Bone marrow (tissue), 2 donors: ENCODE measurements around the gene PER2.

Experiments
- DNase-seq, 2 donors: peaks; one replicate each; lab custom pipeline; 2025; lab: John Stamatoyannopoulos, UW

Gene PER2

GRCh38 chr2:238247841-238248453 is 40.5 kb downstream of the PER2 start:
- no peak for DNase-seq

DNA sequence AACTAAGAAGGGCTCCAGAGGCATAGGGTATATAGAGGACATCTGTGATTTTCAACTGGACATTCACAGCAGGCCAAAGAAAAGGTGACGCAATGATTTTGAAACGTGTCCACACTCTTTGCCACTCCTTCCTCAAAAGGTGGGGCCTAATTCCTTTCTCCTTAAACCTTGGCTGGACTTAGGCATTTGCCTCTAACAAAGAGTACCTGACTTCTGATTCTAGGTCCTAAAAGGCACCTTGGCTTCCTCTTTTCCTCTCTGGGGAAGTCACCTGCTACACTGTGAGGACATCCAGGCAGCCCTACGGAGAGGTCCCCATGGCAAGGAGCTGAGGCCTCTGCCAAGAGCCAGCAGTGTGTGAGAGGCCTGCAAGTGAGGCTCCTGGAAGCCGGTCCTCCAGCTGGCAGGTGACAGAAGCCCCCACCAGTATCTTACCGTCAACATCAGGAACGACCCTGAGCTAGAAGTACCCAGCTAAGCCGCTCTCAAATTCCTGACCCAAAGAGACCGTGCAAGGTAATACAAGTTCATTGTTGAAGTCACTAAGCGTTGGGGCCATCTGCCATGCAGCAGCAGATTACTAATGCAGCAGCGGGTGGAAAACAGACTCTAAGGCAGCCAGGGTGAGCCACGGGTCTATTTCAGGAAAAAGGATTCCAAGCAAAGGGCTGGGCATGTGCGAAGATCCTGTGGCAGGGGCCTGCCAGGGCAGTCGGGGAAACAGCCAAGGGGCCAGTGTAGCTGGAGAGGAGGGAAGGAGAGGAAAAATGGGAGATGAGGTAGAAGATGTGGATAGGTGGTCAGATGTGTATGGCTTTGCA is 41.2 kb downstream of the PER2 start:
- no peak for DNase-seq

DNA sequence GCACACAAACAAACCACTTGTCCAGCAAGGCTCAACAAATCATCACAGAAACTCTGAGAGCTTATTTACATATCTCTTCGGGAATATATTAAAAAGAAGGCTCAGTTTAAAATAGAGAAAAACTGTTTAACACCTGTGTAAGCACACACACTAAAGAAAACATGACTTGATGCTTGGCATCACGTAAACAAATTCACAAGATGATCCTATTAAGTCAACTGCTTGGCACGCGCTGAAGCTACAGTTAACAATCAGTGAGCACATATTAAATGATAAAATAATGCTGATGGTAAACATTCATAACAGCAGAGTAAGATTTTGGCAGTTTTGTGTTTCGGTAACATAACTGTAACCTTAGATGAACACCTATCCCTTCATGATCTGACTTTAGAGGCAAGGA is 44.3 kb downstream of the PER2 start:
- no peak for DNase-seq

- DNase-seq, result no peak
Observed at GRCh38 chr2:238243496-238244076, 44.8 kb downstream of the PER2 start.

DNA sequence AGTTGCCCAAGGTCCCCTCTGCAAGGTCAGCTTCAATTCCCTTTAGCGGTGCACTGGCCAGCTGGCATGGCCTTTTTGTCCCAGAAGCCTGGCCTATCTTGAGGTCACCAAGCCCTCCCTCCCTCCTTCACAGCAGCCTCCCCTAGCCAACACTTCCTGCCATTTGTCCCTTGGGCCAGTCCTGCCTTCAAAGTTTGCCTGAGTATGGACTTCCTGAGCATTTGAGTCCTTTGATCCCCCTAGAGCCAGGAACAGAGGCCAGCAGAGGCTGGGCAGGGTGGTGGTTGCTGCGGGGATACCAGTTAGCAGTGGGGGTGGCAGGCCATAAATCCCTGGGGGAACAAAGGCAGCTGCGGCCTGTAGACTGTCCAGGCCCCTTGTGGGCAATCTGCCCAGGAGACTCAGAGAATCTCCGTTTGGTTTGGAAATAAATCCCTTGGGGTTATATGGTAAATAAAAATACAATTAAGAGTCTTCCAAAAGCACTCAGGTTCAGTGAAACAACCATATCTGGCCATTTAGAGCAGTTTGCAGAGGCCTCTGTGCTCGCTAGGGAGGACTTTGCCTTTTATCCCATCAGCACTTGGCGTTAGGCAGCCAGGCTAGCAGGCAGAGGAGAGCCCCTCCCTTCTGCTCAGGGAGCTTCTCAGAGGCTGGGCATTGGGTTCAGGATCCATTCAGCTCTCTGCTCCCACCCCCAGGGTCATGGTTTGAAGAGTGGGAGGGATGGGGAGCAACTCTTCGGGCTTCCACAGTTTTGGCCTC is 45.5 kb downstream of the PER2 start:
- DNase-seq, result no peak

- DNase-seq, result no peak
Observed at GRCh38 chr2:238241970-238242369, 46.4 kb downstream of the PER2 start.

DNA sequence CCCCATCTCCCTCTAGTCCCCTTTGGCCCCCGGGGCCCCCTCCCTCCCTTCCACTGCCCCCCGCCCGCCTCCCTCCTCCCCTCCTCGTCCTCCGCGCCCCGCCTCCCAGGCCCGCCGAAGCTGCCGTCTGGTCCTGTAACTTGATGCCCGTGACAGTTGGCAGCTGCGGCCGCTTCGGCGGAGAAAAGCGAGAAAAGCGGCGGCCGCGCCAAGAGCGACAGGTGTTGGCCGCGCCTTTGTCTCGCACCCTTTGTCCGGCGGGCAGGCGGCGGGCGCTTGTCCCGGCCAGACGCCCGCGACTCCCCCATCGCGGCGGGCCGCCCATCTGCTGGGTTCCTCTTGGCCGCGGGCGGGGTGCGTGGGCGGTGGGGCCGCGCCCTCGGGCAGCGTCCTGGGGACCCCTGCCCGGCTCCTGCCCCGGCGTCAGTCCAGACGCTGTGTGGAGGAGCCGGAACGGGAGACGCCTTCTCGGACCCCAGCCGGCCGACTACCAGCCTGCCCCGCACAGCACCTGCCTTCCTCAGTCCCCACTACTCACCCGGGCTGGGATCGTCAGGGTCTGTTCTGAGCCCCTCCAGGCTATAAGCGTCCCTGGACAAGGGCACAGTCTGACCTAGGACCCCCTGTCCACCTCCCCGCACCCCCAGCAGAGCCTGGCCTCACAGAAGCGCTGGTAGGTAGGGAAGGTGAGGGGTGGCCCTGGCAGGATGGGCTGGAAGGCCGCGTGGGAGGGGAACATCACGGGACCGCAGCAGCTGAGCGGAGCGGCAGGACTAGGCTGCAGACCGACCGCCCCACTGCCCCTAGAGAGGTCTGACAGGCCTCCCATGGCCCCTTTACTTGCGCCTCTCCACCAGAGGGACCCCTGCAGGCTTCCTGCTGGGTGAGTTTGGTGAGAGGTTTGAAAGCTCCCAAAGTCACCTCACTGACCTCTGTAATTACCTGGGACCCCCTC is 47.4 kb downstream of the PER2 start:
- no peak for DNase-seq

DNA sequence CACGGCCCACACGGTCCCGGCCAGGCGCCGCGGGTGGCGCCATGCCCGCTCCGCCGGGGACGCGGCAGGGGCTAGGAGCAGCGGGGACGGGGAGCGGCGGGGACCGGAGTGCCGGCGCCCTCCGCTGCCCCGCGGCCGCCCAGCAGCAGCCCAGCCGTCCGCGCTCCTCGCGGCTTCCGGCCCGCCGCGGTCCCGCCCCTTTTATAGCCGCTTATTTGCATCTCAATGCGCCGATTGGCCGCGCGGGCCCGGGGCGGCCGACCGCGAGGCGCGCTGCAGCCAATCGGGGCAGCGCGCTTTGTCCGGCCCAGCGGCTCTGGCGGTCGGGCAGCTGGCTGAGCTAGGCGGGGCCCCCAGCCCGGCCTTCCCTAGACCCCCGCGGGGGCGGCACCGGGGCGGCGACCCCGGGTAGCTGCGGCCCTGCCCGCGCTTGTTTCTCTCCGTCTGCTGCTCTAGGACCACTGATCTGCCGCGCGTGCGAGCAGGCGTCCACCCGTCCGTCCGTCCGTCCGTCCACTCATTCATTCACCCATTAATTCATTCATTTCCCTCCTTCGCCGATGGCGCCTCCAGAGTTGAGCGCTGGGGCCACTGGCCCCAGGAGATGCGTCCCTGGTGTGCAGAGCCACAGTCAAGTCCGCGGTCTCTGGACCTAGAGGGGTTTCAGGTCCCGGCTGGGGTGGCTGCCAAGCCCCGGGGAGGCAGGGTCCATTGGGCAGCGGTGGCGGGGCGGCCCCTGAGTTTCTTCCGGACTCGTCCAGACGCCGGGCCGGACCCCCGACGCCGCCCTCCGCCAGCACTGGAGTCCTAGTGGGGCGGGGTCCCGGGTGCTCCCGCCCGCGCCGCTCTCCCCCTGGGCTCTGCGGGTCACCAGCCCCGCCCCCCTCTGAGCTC is 48.3 kb downstream of the PER2 start, which contains the start of gene HES6:
Gene HES6, minus strand, starts transcription at position 176 of the 894 bp plus-strand sequence. Its CDS starts 133 bp downstream, at position 43.
- peak; percentile 5 to 73 for DNase-seq

DNA sequence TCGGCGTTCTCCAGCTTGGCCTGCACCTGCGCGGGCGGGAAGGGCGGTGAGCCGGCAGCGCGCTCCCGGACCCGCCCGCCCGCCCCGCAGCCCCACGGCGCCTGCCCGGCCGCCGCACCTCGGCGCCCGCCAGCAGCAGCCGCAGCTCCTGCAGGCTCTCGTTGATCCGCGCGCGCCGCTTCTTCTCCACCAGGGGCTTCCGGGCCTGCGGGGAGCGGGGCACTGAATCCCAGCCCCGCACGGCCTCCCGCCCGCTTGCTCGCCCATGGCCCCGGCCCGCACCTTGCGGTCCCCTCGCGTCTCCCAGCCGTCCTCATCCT is 48.9 kb downstream of the PER2 start:
- no peak for DNase-seq

DNA sequence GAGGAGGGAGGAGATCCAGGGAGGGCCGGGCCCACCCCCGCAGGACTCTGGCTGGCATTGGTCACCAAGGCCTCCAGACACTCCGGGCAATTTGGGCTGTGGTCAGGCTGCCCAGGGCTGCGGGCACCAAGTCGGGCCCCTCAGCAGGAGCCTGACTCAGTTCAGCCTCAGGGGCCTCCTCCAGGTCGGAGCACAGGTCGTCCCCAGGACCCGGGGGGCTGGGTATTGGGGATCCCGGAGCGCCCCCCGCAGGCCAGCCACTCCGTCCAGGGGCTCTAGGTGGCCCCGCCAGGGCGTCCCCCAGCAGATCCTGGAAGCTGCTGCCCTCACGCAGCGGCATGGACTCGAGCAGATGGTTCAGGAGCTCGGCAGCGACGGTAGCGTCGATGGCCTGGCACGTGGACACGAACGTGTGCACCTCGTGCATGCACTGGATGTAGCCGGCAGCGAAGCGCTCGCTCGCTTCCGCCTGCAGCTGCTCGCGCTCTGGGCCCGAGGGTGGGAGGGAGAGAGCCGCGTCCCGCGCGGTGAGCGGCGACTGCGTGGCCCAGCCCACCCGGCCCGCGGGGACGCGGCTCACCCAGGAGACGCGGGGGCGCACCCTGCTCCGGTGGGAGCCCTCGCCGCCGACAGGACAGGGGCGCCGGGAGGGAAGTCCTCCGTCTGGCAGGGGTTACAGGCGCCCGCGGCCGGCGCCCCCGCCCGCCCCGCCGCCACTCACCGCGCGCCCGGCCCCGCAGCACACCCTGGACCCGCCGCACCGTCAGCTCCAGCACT is 49.5 kb downstream of the PER2 start:
- DNase-seq, result no peak

- DNase-seq, result no peak
Observed at GRCh38 chr2:238238311-238238765, 50.1 kb downstream of the PER2 start.

DNA sequence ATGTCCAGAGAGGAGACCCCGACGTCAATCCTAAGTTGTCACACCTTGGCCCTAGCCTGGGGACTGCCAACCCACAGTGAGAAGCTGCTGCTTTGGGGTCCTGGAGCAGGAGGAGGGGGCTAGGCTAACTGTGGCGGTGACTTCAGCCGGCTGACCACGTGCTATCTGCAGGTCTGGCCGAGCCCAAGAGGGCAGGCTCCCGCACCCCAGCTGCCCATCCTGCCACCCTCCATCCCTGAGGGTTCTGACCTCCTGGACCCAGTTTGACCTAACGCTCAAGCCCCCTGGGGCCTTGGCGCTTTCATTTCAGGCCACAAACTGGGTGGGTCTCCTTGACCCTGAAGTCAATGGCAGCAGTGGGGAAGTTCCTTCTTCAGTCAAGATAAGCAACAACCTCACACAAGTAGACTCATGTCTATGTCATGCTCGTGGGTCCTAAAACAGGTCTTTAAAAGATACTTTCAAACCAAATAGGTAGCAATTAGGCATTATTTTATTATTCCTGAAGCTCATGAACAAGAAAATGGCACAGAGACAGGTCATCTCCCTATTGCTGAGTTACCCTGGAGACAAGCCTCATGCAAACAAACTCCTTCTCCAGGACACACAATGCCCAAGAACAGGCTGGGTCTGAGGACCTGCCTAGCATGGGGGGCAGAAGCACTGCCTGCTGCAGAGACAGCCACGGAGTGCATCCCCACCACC is 50.8 kb downstream of the PER2 start:
- DNase-seq, result no peak

DNA sequence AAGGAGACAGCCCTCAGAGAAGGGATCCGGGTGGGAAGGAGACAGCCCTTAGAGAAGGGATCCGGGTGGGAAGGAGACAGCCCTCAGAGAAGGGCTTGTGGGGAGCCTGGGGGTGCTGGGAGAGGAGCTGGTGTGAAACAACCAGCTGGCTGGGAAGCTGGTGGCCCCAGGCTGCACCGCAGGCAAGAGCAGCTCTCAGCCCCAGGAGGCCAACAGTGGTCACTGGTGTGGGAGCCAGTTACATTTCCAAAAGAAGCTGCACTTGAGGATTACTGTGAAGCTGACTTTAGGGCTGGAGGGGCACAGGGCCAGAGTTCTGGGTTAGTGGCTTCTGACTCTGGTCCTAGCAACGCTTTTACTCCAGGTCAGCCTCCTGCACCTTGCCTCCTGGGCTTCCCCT is 51.8 kb downstream of the PER2 start:
- no peak for DNase-seq

GRCh38 chr2:238235856-238236255 is 52.6 kb downstream of the PER2 start:
- DNase-seq, result no peak

- DNase-seq, result no peak
Observed at GRCh38 chr2:238235331-238235732, 53.1 kb downstream of the PER2 start.

- no peak for DNase-seq
Observed at GRCh38 chr2:238233625-238234024, 54.8 kb downstream of the PER2 start.

DNA sequence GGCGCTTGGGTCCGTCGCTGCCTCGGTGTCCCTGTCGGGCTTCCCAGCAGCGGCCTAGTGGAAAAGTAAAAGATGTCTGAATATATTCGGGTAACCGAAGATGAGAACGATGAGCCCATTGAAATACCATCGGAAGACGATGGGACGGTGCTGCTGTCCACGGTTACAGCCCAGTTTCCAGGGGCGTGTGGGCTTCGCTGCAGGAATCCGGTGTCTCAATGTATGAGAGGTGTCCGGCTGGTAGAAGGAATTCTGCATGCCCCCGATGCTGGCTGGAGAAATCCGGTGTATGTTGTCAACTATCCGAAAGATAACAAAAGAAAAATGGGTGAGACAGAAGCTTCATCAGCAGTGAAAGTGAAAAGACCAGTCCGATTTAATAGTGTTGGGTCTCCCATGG is 56.6 kb downstream of the PER2 start:
- DNase-seq, result no peak

- DNase-seq, result peak in 1 of 2 donors; percentile 41
Observed at GRCh38 chr2:238231251-238231793, 57.1 kb downstream of the PER2 start.

- DNase-seq, result no peak
Observed at GRCh38 chr2:238230699-238231098, 57.7 kb downstream of the PER2 start.
